HG03097 (cell line): ENCODE data around the gene ADK.
A peak's percentile ranks its signal among the peaks of the same experiment; 100 is the strongest.
"Not testable (repeated sequence)": the region's sequence is repeated elsewhere in the genome, so short reads cannot be mapped to it uniquely, and the experiment has no call there.

Source experiments
- ATAC-seq: cut with Tn5 transposase; IDR thresholded peaks from one replicate; pipeline ENCODE4 v1.9.1; 2021; ENCODE audit not compliant: unreplicated experiment, low FRiP score

ADK gene

DNA sequence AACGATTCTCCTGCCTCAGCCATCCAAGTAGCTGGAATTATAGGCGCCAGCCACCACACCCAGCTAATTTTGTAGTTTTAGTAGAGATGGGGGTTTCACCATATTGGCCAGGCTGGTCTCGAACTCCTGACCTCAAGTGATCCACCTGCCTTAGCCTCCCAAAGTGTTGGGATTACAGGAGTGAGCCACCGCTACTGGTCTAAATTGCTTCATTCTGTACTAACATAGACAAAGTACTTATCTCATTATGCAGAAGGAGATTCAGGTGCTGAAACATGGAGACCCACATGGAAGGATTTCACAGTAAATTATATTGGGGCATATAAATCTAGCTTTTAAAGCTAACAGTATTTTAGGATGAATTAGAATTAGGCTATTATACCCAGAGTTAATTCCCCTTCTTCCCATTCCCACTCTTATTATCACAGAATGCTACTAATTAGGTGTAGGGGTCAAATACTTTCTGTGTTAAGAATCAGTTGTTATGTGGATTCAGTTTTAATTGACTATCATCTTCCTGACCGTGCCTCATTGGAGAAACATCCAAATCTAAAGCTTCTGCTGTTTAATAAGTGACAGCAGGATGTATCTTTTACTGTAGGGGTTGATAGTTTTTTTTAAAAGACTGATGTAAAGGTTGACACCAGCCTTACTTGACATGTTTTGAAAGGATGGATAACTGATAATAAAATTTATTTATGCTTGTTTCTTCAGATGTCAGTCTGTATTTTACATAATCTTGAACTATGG is 27.2 kb downstream of the ADK start:
- ATAC-seq, result no peak

DNA sequence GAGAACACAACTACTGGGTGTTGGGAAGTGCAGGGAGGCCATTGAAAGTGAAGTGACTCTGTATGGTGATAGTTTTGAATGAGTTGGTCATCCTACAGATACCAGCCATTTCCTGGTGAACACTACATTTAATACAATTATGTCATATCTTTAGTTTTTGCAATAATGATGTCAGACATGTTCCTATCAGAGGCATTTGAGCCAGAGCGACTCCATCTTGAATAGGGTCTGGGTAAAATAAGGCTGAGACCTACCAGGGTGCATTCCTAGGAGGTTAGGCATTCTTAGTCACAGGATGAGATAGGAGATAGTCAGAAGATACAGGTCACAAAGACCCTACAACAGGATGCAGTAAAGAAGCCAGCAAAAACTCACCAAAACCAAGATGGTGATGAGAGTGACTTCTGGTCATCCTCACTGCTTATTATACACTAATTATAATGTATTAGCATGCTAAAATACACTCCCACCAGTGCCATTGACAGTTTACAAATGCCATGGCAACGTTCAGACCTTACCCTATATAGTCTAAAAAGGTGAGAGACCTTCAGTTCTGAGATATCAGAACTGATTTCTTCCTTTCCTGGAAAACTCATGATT is 28.2 kb downstream of the ADK start:
- ATAC-seq, result no peak

DNA sequence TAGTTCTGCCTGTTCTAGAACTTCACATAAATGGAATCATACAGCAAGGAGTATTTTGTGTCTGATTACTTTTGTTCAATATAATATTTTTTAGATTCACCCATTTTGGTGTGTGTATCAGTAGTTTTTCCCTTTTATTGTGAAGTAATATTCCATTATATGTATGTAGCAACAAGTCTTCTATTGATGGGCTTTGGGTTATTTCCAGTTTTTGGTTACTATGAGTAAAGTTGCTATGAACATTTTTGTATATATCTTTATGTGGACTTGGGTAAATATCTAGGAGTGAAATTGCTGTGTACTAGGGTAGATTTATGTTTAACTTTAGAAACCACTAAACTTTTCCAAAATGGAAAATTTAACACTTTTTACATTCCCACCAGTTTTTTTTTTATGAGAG is 35.7 kb downstream of the ADK start:
- ATAC-seq, result no peak

DNA sequence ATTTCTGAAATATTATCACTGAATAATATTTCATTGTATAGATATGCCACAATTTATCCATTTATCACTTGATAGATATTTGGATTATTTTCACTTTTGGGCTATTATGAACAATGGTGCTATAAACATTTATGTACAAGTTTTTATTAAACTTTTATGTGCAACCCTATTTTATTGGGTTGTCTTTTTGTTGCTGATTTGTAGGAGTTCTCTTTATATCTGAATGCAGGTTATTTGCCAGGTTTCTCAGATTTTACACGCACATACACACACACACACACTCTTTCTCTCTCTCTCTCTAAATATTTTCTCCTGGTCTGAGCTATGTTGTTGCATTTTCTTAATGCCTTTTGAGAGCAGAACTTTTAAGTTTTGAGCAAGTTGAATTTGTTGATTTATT is 36.2 kb downstream of the ADK start:
- ATAC-seq, result no peak

DNA sequence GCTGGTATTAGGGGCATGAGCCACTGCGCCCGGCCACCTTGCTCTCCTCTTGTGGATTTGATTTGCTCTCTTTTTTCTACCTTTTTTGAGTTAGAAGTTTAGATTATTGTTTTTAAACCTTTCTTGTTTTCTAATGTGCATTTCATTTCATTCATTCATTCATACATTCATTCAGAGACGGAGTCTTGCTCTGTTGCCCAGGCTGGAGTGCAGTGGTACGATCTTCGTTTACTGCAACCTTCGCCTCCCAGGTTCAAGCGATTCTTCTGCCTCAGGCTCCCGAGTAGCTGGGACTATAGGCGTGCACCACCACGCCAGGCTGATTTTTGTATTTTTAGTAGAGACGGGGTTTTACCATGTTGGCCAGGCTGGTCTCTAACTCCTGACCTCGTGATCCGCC is 37.6 kb downstream of the ADK start:
- ATAC-seq, result not testable (repeated sequence)

DNA sequence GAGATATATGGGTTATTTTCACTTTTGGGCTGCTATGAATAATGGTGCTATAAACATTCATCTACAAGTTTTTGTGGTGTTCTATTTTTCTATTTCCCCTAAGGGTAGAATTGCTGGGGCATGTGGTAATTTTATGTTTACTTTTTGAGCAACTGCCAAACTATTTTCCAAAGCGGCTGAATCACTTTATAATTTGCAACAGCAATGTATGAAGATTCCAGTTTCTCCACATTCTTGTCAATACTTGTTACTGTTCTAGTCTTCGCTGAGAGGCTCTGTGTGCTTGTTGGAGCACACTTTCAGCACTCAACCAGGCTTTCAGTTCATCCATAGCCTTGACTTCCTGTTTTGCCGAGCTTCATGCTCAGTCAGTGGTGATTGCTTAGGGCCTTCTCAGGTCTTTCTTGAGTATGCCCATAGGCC is 39.0 kb downstream of the ADK start:
- peak; percentile 61 for ATAC-seq

DNA sequence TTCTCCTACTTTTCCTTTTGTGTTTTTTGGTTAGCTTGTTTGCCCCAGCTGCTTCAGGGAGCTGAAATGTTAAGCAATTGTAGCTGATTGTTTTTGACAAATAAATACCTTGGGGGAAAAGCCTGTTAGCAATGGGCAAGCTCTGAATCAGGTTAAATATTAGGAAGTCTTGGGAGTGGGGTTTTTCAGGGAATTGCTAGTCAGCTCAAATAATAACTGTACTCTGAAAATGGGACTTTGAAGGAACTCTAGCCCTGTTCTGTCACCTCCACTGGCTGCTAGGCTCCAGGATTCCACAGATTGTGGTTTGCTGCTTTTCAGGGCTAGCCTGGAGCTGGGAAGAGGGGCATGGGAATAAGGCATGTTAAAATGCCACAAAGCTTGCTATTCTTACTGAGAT is 39.5 kb downstream of the ADK start:
- no peak for ATAC-seq

DNA sequence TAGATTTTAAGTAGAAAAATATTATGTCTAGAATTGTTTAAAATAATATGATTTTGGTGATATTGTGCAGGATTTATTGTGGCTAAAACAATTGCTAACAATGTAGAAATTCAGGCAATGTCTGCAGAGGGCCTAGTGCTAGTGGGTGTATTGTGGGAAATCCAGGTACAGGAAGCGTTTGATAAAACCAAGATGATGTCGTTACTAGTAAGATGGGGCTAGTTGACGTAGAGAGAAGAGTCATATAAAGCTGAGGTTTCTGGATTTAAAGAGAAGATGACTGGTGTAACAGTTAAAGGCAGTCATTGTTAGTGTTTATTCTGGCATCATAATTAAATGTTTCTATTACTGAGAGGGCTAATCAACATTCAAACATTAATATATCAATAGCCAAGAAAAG is 43.5 kb downstream of the ADK start:
- no peak for ATAC-seq

DNA sequence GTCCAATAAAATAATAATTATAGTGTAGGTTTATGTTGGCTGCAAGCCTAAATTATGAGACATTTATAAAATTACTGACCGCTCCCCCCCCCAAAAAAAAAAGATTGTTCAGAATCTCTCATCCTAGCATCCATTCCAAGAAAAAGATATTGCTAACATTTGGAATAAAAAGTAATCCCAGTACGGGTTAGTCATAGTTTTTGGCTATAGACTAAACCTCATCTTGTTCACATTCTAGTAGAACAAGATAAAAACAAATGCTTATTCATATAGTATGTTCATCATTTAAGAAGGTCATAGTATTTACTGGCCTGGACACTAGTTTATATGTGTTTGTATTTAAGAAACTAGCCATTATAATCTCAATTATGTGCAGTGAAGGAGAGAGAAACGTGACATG is 44.0 kb downstream of the ADK start:
- ATAC-seq, result no peak

DNA sequence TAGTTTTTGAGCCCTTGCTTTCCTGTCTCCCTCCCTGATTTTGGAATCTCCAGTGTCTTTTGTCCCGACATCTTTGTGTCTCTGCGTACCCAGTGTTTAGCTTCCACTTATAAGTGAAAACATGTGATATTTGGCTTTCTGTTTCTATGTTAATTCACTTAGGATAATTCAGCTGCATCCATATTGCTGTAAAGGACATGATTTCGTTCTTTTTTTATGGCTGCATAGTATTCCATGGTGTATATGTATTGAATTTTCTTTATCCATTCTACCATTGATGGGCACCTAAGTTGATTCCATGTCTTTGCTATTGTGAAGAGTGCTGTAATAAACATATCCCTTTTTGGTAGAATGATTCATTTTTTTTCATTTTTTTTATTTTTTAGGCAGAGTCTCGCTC is 48.3 kb downstream of the ADK start:
- ATAC-seq, result no peak

DNA sequence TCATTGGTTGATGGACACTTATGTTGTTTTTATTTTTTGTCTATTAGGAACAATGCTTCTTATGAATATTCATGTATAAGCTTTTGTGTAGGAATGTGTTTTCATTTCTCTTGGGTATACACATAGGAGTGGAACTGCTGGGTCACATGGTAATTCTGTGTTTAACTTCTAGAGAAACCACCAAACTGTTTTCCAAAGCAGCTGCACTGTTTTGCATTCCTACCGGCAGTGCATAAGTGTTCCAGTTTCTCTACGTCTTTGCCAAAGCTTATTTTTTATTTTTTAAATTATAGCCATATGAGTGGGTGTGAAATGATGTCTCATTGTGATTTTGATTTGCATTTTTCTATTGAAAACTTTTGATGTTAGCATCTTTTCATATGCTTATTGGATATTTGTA is 51.3 kb downstream of the ADK start:
- no peak for ATAC-seq

DNA sequence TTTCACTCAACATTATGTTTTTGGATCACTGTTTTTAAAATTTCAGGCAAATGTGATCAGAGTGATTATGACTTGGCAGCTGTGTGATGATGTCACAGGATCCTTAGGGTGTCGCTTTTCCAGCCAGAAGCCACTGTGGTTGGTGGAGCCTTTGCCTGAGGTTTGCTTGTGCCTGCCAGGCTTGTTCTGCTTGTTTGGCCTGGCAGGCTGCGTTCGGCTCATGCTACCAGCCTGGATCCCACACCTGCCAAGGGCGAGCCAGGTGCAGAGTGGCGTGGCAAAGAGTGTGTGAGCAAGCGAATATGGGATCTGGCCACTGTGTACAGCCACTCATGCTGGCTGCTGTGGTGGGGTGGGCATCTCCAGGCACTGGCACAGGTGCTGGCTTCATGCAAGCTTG is 55.7 kb downstream of the ADK start:
- ATAC-seq, result no peak

DNA sequence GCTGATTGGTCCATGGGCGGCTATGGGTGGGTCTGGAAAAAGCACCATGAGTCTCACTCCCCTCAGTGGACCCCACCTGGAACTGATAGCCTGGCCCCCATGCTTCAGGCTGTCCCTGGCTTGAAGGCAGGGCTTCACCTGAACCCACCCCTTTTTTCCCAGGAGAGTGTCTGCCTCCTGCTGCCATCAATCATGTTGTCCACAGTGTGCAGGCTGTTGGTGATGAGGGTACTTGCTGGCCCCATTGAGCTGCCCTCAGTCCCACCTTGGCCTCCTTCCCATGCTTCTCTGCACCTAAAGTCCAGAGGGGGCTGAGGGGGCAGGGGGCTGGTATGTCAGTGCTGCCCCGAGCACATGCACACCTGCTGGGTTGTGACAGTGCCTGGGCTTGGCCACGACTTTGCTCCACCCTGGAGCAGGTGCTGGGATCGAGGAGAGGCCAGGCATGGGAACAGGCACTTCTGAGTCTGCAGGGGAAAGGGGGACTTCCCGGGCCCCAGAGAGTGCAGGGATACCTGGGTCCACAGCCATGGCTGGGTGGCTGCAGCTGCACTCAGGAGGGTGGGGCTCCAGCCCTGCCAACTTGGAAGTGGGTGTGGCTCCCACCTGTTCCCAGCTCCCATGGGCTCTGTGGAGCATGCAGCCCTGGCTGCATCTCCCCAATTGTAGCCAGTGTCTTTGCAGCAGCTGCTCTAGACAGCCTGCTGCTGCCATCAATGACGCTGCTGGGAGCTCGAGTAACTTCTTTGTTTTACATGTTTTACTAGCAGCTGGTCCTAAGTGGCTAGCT is 56.9 kb downstream of the ADK start:
- no peak for ATAC-seq

DNA sequence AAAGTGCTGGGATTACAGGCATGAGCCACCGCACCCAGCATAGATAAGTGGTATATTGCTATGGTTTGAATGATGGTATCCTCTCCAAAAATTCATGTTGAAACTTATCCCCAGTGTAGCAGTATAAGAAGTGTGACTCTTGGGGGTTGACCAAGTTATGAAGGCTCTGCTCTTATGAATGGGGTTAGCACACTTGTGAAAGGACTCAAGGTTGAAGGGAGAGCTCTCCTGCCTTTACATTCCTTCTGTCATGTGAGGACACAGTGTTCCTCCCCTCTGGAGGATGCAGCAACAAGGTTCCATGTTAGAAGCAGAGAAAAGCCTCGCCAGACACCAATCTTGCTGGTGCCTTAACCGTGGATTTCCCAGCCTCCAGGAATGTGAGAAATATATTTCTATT is 58.0 kb downstream of the ADK start:
- no peak for ATAC-seq

DNA sequence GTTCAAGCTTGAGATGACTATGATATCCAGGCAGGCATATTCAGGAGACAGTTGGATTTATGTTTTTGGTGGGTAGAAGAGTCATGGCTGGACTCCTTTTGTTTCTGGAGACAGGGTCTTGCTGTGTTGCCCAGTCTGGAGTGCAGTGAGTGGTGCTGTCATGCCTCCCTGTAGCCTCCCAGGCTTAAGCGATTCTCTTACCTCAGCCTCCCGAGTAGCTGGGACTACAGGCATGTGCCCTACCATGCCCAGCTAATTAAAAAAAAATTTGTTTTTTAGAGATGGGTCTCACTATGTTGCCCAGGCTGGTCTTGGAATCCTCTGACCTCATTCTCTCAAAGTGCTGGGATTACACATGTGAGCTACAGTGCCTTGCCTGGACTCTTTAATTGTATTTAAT is 62.0 kb downstream of the ADK start:
- no peak for ATAC-seq

DNA sequence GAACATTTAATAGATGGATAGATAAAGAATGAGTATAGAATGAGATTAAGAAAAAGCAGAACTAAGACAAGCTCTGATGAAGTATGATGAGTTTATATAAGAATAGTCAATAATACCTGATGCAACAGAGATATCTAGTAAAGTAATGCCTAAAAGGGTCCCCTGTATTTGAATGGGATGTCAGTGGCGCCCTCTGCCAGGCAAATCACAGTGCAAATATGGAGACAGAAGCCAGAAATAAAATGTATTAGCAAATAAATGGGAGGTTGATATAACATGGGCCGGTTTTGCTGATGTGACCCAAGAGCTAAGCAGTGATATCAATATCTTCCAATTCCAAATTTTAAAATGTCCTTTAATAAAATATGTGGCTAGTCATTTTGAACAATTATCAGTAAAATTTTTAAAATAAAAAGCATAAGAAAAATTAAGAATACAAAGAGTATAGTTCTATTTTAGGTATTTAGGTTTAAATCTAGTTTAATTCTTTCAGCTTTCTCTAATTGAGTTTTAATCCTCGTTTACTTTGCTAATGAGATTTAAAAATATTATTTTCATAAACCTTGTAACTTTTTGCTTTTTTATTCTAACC is 62.6 kb downstream of the ADK start:
- no peak for ATAC-seq

DNA sequence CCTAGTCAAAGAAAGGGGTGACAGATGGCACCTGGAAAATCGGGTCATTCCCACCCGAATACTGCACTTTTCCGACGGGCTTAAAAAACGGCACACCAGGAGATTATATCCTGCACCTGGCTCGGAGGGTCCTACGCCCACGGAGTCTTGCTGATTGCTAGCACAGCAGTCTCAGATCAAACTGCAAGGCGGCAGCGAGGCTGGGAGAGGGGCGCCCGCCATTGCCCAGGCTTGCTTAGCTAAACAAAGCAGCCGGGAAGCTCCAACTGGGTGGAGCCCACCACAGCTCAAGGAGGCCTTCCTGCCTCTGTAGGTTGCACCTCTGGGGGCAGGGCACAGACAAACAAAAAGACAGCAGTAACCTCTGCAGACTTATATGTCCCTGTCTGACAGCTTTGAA is 66.1 kb downstream of the ADK start:
- not testable (repeated sequence) for ATAC-seq

DNA sequence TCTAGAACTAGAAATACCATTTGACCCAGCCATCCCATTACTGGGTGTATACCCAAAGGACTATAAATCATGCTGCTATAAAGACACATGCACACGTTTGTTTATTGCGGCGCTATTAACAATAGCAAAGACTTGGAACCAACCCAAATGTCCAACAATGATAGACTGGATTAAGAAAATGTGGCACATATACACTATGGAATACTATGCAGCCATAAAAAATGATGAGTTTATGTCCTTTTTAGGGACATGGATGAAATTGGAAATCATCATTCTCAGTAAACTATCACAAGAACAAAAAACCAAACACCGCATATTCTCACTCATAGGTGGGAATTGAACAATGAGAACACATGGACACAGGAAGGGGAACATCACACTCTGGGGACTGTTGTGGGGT is 71.4 kb downstream of the ADK start:
- ATAC-seq, result not testable (repeated sequence)

DNA sequence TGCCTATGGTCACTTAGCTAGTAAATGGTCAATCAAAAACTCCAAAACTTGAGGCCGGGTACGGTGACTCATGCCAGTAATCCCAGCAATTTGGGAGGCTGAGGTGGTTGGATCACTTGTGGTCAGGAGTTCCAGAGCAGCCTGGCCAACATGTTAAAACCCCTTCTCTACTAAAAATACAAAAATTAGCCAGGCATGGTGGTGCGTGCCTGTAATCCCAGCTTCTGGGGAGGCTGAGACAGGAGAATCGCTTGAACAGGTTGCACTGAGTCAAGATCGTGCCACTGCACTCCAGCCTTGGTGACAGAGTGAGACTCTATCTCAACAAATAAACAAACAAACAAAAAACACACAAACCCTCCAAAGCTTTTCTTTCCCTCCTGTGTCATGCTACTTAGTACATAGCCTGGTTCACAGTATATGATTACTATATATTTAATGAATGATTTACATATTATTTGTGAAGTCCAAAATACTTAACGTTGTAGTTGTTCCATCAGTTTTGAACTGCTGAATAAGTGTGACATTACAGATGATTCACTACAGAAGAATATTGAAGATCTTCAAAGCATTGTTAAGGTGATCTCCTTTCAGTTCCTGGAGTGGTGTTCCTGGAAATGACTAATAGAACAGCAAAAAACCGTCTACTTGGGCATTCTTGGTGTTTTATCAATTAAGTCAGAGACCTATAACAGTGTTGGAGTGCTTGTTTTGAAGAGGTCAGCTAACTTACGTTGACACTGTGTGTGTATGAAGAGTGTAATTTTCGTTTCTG is 72.9 kb downstream of the ADK start:
- ATAC-seq, result no peak

DNA sequence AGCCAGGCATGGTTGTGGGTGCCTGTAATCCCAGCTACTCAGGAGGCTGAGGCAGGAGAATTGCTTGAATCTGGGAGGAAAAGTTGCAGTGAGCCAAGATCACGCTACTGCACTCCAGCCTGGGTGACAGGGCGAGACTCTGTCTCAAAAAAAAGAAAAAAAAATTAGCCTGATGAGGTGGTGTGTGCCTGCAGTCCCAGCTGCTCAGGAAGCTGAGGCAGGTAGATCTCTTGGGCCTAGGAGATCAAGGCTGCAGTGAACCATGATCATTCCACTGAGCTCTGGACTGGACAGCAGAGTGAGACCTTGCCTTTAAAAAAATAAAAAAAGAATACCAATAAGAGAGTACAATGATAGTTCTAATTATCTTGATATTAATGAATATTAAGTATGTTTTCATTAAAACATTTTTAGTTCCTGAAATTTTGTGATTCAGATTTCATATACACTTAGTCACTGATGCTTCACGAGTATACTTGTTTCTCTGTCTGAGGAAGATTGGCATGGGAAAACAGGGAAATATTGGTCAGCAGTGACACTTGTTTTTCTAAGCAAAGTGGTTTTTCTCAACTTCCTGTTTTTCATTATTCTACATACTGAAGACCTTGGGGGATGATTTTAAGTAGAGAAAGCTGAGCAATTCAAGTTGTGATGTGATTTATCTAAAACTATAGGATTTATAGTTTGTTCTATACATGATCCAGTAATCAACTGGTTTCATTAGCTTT is 76.8 kb downstream of the ADK start:
- no peak for ATAC-seq
